ENCODE results near the gene ESR2.

DNA sequence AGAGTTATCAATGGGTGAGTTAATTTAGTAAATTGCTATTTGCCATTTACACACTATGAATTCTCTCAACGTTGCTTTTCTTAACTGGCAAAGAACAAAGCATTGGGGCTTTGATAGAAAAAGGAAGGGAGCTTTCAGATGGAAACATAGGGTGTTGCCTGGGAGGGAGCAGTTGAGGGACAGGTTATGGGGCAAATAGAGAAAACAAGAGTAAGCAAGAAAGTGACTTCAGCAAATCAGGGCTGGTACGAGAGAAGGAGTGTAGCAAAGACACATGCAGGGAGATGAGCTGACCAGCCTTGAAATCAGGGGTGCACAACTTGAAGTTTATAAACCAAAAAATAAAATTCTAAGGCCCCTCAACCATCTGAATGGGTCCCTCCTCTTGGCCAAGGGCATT lies 15.7 kb downstream of the ESR2 start:
- no peak for TF ChIP-seq ZBTB33 (IDR thresholded peaks at IDR 0.05; ENCODE audit: borderline replicate concordance, low read depth)
- TF ChIP-seq CTCF (IDR thresholded peaks at IDR 0.05): no peak
- TF ChIP-seq, protein P1, sequence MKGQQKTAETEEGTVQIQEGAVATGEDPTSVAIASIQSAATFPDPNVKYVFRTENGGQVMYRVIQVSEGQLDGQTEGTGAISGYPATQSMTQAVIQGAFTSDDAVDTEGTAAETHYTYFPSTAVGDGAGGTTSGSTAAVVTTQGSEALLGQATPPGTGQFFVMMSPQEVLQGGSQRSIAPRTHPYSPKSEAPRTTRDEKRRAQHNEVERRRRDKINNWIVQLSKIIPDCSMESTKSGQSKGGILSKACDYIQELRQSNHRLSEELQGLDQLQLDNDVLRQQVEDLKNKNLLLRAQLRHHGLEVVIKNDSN (IDR thresholded peaks at IDR 0.05; ENCODE audit: borderline replicate concordance, low read depth): no peak
- no peak for TF ChIP-seq TAF1 (IDR thresholded peaks at IDR 0.05; ENCODE audit: borderline replicate concordance, low read depth, low read length)
- TF ChIP-seq JUND (IDR thresholded peaks at IDR 0.05): no peak
- TF ChIP-seq EZH2phosphoT487 (IDR thresholded peaks at IDR 0.05; ENCODE audit: borderline replicate concordance, low read depth): no peak
- TF ChIP-seq SMC3 (IDR thresholded peaks at IDR 0.05; ENCODE audit: low read depth, low read length): no peak
- TF ChIP-seq REST (IDR thresholded peaks at IDR 0.05; ENCODE audit: low read depth, low read length): no peak
- TF ChIP-seq POLR2AphosphoS5 (IDR thresholded peaks at IDR 0.05; ENCODE audit: low read depth, low read length): no peak
- TF ChIP-seq RAD21 (IDR thresholded peaks at IDR 0.05; ENCODE audit: low read length): no peak
- TF ChIP-seq, protein P2, sequence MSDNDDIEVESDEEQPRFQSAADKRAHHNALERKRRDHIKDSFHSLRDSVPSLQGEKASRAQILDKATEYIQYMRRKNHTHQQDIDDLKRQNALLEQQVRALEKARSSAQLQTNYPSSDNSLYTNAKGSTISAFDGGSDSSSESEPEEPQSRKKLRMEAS (IDR thresholded peaks at IDR 0.05; ENCODE audit: low read depth): no peak
- no peak for TF ChIP-seq RXRA (IDR thresholded peaks at IDR 0.05; ENCODE audit: borderline replicate concordance, low read depth)
- no peak for TF ChIP-seq TEAD4 (IDR thresholded peaks at IDR 0.05; ENCODE audit: borderline replicate concordance, insufficient read depth)

Measured in SK-N-SH (cell line).